ENCODE data around the gene ZNF667.

ZNF667 gene
- 0.04 to 0.54 reads per million in 2 experiments for total RNA-seq

DNA sequence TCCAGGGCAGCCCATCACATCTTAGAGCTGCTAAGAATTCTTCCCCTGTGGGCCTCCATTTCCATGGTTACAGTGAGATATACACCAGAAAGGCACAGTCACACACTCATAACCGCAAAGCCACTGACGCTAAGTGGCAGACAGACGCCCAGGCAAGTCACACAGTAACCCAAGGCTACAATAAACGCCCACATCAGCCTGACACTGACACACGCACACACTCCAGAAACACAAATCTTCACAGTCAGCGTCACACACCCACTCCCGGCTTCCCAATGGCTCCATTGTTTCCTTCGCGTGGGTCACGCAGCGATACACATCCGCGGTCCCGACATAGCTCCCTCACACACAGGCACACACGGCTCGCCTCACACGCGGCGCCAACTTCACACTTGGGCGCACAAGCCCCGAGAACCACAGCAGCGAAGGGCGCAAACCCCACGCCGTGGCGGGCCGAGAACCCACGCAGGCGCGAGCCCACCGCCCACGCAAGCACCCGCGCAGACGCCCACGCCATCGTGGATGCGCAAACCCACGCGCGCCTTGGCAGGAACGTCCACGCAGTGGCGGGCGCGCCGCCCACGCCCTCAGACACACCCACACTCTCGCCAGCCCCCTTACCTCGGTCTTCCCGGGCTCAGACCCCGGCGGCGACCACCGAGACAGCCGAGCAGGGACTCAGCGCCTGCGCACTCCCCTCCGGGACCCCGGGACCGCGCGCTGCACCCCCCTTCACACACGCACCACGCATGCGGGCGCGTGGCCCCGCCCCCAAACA, at the start of gene ZNF667:
TSS of gene ZNF667 (minus strand) at position 695 of the 778 bp plus-strand sequence. CDS start 14,975 bp downstream, outside the sequence.
- no peak for DNase-seq (ENCODE audit: low read depth)

DNA sequence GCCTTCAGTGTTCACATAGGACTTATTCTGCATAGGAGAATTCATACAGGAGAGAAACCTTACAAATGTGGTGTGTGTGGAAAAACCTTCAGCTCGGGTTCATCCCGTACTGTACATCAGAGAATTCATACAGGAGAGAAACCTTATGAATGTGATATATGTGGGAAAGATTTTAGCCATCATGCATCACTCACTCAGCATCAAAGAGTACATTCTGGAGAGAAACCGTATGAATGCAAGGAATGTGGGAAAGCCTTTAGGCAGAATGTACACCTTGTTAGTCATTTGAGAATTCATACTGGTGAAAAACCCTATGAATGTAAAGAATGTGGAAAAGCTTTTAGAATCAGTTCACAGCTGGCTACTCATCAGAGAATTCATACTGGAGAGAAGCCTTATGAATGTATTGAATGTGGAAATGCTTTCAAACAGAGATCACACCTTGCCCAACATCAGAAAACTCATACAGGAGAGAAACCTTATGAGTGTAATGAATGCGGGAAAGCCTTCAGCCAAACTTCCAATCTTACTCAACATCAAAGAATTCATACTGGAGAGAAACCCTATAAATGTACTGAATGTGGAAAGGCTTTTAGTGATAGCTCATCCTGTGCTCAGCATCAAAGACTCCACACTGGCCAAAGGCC, 48.2 kb upstream of the ZNF667 start:
- DNase-seq (ENCODE audit: low read depth): no peak

DNA sequence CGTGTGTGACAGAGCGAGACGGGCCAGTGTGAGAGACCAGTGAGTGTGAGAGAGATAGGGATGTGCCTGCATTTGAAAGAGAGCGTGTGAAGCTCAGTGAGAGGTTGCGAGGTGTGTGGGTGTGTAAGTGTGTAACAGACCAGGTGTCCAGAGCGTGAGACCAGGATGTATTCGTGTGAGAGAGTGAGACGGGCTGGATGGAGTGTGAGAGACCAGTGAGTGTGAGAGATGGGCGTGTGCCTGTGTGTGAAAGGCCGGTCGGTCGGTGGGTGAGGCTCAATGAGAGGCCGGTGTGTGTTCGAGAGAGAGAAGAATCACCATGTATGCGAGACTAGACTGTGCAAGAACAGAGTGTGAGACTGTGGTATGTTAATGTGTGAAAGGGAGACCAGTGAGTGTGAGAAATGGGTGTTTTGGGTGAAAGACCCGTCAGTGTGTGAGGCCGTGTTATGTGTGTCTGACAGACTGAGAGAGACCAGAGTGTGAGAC, 31.2 kb upstream of the ZNF667 start:
- no peak for DNase-seq (ENCODE audit: low read depth)

- DNase-seq (ENCODE audit: low read depth): peak; percentile 55
Measured at GRCh38 chr19:56507446-56508289, 30.5 kb upstream of the ZNF667 start, which contains the start of gene ZNF471. Gene ZNF471, plus strand, starts transcription at chr19:56507855. Its CDS starts 3,717 bp downstream, at chr19:56511572.

DNA sequence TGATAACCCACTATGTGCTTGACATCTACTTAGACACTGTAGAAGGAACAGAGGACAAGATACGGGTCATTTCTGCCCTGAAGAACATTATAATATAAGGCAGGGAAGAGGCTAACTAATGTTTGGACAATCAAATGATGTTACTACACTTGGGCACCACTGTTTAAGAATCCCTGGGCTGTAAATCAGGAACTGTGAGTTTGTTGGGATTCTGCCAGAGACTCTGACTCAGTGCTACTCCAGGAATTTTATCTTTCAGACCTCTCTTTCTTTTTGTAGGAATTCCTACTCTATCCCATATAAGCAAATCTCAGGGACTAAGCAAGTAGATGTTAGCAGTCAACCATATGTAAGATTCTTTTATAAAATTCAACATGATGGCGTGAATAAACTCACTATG, 27.4 kb upstream of the ZNF667 start:
- no peak for DNase-seq (ENCODE audit: low read depth)

GRCh38 chr19:56491399-56491798, 14.3 kb upstream of the ZNF667 start:
- DNase-seq (ENCODE audit: low read depth): no peak

GRCh38 chr19:56477429-56478338, 539 bp upstream of the ZNF667 start:
- no peak for DNase-seq (ENCODE audit: low read depth)

GRCh38 chr19:56476093-56476492, 1.1 kb downstream of the ZNF667 start:
- no peak for DNase-seq (ENCODE audit: low read depth)

DNA sequence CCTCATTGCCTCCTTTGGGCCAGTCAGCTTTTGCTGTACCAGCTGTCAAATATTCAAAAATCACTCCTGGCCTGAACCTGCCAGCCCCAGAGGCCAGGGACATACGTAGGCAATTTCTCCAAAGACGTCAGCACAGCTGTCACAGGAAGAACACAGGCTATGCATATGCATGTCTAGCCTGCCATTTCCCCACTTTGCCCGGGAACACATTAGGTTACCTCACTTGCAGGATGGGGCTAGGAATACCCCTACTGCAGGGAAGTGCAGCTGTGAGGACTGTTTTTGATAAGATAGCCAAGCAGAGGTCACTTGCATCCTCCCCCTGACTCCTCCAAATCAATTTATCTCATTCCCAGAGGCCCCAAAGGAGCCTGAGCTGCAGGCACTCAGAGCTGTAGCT, 2.8 kb downstream of the ZNF667 start:
- DNase-seq (ENCODE audit: low read depth): no peak

DNA sequence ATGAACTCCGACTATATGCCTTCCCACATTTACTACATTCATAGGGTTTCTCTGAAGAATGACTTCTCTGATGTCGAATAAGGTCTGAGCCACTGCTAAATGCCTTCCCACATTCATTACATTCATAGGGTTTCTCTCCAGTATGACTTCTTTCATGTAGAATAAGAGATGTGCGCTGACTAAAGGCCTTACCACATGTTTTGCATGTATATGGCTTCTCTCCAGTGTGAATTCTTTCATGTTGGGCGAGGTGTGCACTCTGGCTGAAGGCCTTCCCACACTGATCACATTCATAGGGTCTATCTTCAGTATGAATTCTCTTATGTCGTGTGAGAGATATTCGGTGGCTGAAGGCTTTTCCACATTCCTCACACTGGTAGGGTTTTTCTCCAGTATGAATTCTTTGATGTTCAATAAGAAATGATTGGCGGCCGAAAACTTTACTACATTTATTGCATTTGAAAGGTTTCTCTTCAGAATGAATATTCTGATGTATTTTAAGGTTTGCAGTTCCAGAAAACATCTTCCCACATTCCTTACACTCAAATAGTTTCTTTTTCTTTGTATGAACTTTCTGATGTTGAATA, 35.8 kb downstream of the ZNF667 start:
- no peak for DNase-seq (ENCODE audit: low read depth)

- DNase-seq (ENCODE audit: low read depth): no peak
Measured at GRCh38 chr19:56423985-56424353, 53.2 kb downstream of the ZNF667 start.

- DNase-seq (ENCODE audit: low read depth): no peak
Measured at GRCh38 chr19:56423276-56423984, 53.7 kb downstream of the ZNF667 start.

- DNase-seq (ENCODE audit: low read depth): no peak
Measured at GRCh38 chr19:56405062-56405461, 72.1 kb downstream of the ZNF667 start.

DNA sequence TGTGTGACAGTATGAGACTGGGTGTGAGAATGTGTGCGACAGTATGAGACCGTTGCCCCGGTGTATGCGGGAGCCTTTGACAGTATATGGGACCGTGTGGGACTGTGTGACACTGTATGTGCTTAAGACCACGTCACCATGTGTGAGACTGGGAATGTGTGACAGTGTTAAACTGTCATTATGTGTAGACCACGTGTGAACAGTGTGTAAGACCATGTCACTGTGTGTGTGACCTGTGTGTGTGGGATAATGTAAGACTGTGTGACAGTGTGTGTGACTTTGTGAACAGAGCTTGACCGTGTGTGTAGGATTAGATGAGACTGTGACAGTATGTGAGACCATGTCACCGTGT, 72.5 kb downstream of the ZNF667 start:
- no peak for DNase-seq (ENCODE audit: low read depth)

- DNase-seq (ENCODE audit: low read depth): peak; percentile 83
Measured at GRCh38 chr19:56403764-56404704, 73.1 kb downstream of the ZNF667 start, which contains the start of gene ZNF583. Gene ZNF583, plus strand, starts transcription at chr19:56404332. Its CDS starts 2,783 bp downstream, at chr19:56407115.

- no peak for DNase-seq (ENCODE audit: low read depth)
Measured at GRCh38 chr19:56403261-56403660, 73.9 kb downstream of the ZNF667 start.

DNA sequence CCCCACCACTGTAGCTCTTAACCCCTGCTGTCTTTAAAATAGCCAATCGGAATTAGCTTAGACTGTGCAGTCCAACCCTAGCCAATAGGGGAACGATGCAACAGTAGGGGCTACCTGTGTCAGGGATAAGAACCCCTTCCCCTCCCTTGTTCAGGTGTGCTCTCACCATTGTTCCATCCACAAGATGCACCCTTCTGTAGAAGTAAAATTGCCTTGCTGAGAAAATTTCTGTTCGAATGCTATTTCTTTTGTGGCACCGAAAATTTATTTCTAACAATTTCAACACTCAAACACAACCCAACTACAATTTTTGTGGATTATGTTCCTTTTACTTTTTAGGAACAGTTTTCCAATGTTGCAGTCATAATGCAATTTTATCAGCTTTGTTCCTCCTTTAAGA, 76.7 kb downstream of the ZNF667 start:
- DNase-seq (ENCODE audit: low read depth): no peak

DNA sequence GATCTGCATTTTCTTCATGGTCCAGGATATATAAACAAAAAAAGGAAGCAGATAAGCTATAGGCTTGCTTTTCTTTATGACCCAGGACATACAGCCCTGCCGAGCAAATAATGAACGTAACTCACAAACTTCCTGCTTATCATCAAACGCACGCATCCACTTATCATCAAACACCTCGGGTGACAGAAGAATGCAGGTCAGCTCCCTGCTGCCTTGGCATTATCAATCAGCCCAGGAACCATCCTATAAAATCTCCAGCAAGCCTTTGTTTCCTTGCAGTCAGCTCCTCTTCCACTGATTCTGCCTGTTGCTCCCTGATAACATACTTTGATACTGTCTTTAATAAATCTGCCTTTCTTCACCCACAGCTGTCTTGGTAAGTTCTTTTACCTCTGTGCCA, 78.3 kb downstream of the ZNF667 start:
- no peak for DNase-seq (ENCODE audit: low read depth)

Measured in T follicular helper cell (primary cell).